Neuronal stem cell (in vitro differentiated cells): ENCODE measurements around the gene IFT80.

Source experiments
- DNase-seq: peaks from one replicate; pipeline ENCODE4 v3.0.0-alpha.2; 2013; ENCODE audit warnings: low spot score
- H2AFZ ChIP-seq: one replicate; pipeline ENCODE4 v1.6.1; 2013; ENCODE audit warnings: mild to moderate bottlenecking, low read length, inconsistent platforms
- H2AK5ac ChIP-seq: 2 replicates; pipeline ENCODE4 v1.6.1; 2013; ENCODE audit warnings: low read depth, mild to moderate bottlenecking, inconsistent platforms, low read length, moderate library complexity, mixed read lengths
- H2BK120ac ChIP-seq: 2 replicates; pipeline ENCODE4 v1.6.1; 2013; ENCODE audit warnings: low read depth, mild to moderate bottlenecking, inconsistent platforms, low read length, moderate library complexity, mixed read lengths
- H2BK12ac ChIP-seq: one replicate; pipeline ENCODE4 v1.6.1; 2013; ENCODE audit warnings: low read length, inconsistent platforms
- H2BK15ac ChIP-seq: 2 replicates; pipeline ENCODE4 v1.6.1; 2013; ENCODE audit warnings: mild to moderate bottlenecking, low read length, inconsistent platforms, mixed read lengths
- H2BK5ac ChIP-seq: one replicate; pipeline ENCODE4 v1.6.1; 2013; ENCODE audit warnings: inconsistent platforms, mild to moderate bottlenecking, low read length, moderate library complexity
- H3K14ac ChIP-seq: one replicate; pipeline ENCODE4 v1.6.1; 2013; ENCODE audit warnings: low read length, inconsistent platforms
- H3K18ac ChIP-seq: 2 replicates; pipeline ENCODE4 v1.6.1; 2013; ENCODE audit warnings: low read length, inconsistent platforms
- H3K23ac ChIP-seq: 2 replicates; pipeline ENCODE4 v1.6.1; 2013; ENCODE audit warnings: low read depth, mild to moderate bottlenecking, mixed read lengths, low read length, inconsistent platforms; ENCODE audit not compliant: poor library complexity
- H3K27ac ChIP-seq: replicated peaks from 3 replicates; pipeline ENCODE4 v1.5.1; 2013; ENCODE audit warnings: low read length, inconsistent platforms
- H3K27me3 ChIP-seq, 3 experiments: 2 replicates each; pipeline ENCODE4 v1.6.1; 2013; ENCODE audit warnings: low read length in 3 of 3, mild to moderate bottlenecking in 2 of 3, inconsistent platforms in 1 of 3, low read depth in 1 of 3, mixed read lengths in 1 of 3, moderate library complexity in 1 of 3; ENCODE audit not compliant: control insufficient read depth in 3 of 3, insufficient read depth in 3 of 3
- H3K36me3 ChIP-seq, 2 donors: replicated peaks in 1 of 2; 2 replicates each; pipeline ENCODE4 v1.6.1; 2013; ENCODE audit warnings: low read length in 2 of 2; ENCODE audit not compliant: control insufficient read depth in 2 of 2, insufficient read depth in 2 of 2
- H3K4ac ChIP-seq: 2 replicates; pipeline ENCODE4 v1.6.1; 2013; ENCODE audit warnings: inconsistent platforms, mild to moderate bottlenecking, low read length, moderate library complexity
- H3K4me1 ChIP-seq, 2 donors: 1 replicate in 1 of 2; 2 replicates in 1 of 2; pipeline ENCODE4 v1.6.1; 2013; ENCODE audit warnings: low read length in 2 of 2, low read depth in 1 of 2; ENCODE audit not compliant: control insufficient read depth in 2 of 2, insufficient read depth in 1 of 2
- H3K4me2 ChIP-seq: one replicate; pipeline ENCODE4 v1.6.1; 2013; ENCODE audit warnings: mild to moderate bottlenecking, low read length, inconsistent platforms; ENCODE audit not compliant: insufficient read depth, poor library complexity, severe bottlenecking
- H3K4me3 ChIP-seq, 2 donors: 2 replicates each; pipeline ENCODE4 v1.5.1; 2013; ENCODE audit warnings: low read length in 2 of 2, mild to moderate bottlenecking in 2 of 2, inconsistent platforms in 1 of 2, moderate library complexity in 1 of 2
- H3K79me1 ChIP-seq: one replicate; pipeline ENCODE4 v1.6.1; 2013; ENCODE audit warnings: low read depth, mild to moderate bottlenecking, inconsistent platforms, low read length, moderate library complexity
- H3K9ac ChIP-seq: one replicate; pipeline ENCODE4 v1.6.1; 2013; ENCODE audit warnings: mild to moderate bottlenecking, low read depth, low read length, inconsistent platforms; ENCODE audit not compliant: poor library complexity
- H3K9me3 ChIP-seq, 2 donors: replicated peaks in 1 of 2; 2 replicates each; pipeline versions ENCODE3 to v1.6.1; 2013; ENCODE audit warnings: low read length in 2 of 2, mild to moderate bottlenecking in 2 of 2, inconsistent platforms in 1 of 2, low read depth in 1 of 2, mixed read lengths in 1 of 2, moderate library complexity in 1 of 2; ENCODE audit not compliant: control insufficient read depth in 2 of 2, insufficient read depth in 1 of 2
- H4K8ac ChIP-seq: one replicate; pipeline ENCODE4 v1.6.1; 2013; ENCODE audit warnings: low read depth, mild to moderate bottlenecking, inconsistent platforms, low read length, moderate library complexity
- H4K91ac ChIP-seq: one replicate; pipeline ENCODE4 v1.6.1; 2013; ENCODE audit warnings: low read length, low read depth, mild to moderate bottlenecking, inconsistent platforms; ENCODE audit not compliant: poor library complexity
- WGBS, 2 donors: extraction: QIAGEN DNeasy Blood & Tissue Kit; methylation state at CpG; one replicate each; pipeline ENCODE4 v1.1.7; 2013; ENCODE audit warnings: missing lambda C conversion rate in 2 of 2, mixed read lengths in 1 of 2; ENCODE audit not compliant: insufficient read length in 2 of 2, insufficient replicate concordance in 1 of 2; ENCODE audit errors: extremely low coverage in 2 of 2; 5-methylcytosine and 5-hydroxymethylcytosine counted together

IFT80 gene

GRCh38 chr3:160314995-160315394 is 84.0 kb downstream of the IFT80 start:
- Histone ChIP-seq H3K4me2 (no peak overlapping the region), H3K9me3 (no peaks in the 10 kb centered on the region), H4K8ac (no peak overlapping the region), H3K9ac (no peak overlapping the region), H3K4me1 (no peaks in the 10 kb centered on the region), H3K23ac (no peak overlapping the region), H3K18ac (no peak overlapping the region), H4K91ac (no peak overlapping the region), H2AK5ac (no peak overlapping the region), H2BK120ac (no peak overlapping the region), H3K27ac (no peak overlapping the region), H3K14ac (no peak overlapping the region), H2BK15ac (no peak overlapping the region), H3K27me3 (no peaks in the 10 kb centered on the region), H3K79me1 (no peaks in the 10 kb centered on the region), H3K4me3 (no peak overlapping the region), H3K36me3 (peaks cover 0 to 11% of the 10 kb centered on the region in 2 donors), H3K4ac (no peak overlapping the region), H2BK5ac (no peak overlapping the region), H2AFZ (no peak overlapping the region), H2BK12ac (no peak overlapping the region)
- no peak for DNase-seq

GRCh38 chr3:160312014-160312624 is 86.9 kb downstream of the IFT80 start:
- H4K8ac ChIP-seq = no peak overlapping the region
- H2AFZ ChIP-seq = no peak overlapping the region
- H3K23ac ChIP-seq = no peak overlapping the region
- H2BK15ac ChIP-seq = no peak overlapping the region
- no peak overlapping the region for H3K4me2 ChIP-seq
- H3K9ac ChIP-seq = no peak overlapping the region
- H3K27ac ChIP-seq = no peak overlapping the region
- H3K14ac ChIP-seq = no peak overlapping the region
- H3K4me3 ChIP-seq = no peak overlapping the region
- H2BK120ac ChIP-seq = no peak overlapping the region
- no peak overlapping the region for H2BK12ac ChIP-seq
- H3K36me3 ChIP-seq = peaks cover 2 to 5% of the 10 kb centered on the region in 2 donors
- H4K91ac ChIP-seq = no peak overlapping the region
- no peaks in the 10 kb centered on the region for H3K4me1 ChIP-seq
- no peak overlapping the region for H2BK5ac ChIP-seq
- no peaks in the 10 kb centered on the region for H3K79me1 ChIP-seq
- no CpG with 5 or more reads among the region's 5 CpGs for WGBS, 2 donors
- H2AK5ac ChIP-seq = no peak overlapping the region
- DNase-seq = no peak
- no peak overlapping the region for H3K4ac ChIP-seq
- no peak overlapping the region for H3K18ac ChIP-seq
- H3K27me3 ChIP-seq = no peaks in the 10 kb centered on the region
- H3K9me3 ChIP-seq = no peaks in the 10 kb centered on the region

- H3K23ac ChIP-seq = no peak overlapping the region
- no peaks in the 10 kb centered on the region for H3K79me1 ChIP-seq
- H3K4ac ChIP-seq = no peak overlapping the region
- H2BK12ac ChIP-seq = no peak overlapping the region
- DNase-seq = no peak
- no peak overlapping the region for H4K91ac ChIP-seq
- H3K27ac ChIP-seq = no peak overlapping the region
- H2AFZ ChIP-seq = no peak overlapping the region
- H2AK5ac ChIP-seq = no peak overlapping the region
- H2BK120ac ChIP-seq = no peak overlapping the region
- peaks cover 0 to 2% of the 10 kb centered on the region in 2 donors for H3K4me1 ChIP-seq
- no peak overlapping the region for H3K9ac ChIP-seq
- H4K8ac ChIP-seq = no peak overlapping the region
- H3K4me3 ChIP-seq = no peak overlapping the region
- peaks cover 2 to 42% of the 10 kb centered on the region in 2 donors for H3K36me3 ChIP-seq
- H3K27me3 ChIP-seq = no peaks in the 10 kb centered on the region
- no peak overlapping the region for H3K4me2 ChIP-seq
- H2BK5ac ChIP-seq = no peak overlapping the region
- no peak overlapping the region for H3K14ac ChIP-seq
- H3K18ac ChIP-seq = no peak overlapping the region
- no peak overlapping the region for H2BK15ac ChIP-seq
- H3K9me3 ChIP-seq = no peaks in the 10 kb centered on the region
Observed at GRCh38 chr3:160302806-160303205, 96.2 kb downstream of the IFT80 start.

GRCh38 chr3:160296591-160296990 is 102.4 kb downstream of the IFT80 start:
- H2BK120ac ChIP-seq = no peak overlapping the region
- no peak overlapping the region for H3K23ac ChIP-seq
- no peak overlapping the region for H2BK12ac ChIP-seq
- H2AFZ ChIP-seq = no peak overlapping the region
- H3K4ac ChIP-seq = no peak overlapping the region
- no peak overlapping the region for H3K27ac ChIP-seq
- no peaks in the 10 kb centered on the region for H3K9me3 ChIP-seq
- no peak overlapping the region for H4K91ac ChIP-seq
- peaks cover 0 to 9% of the 10 kb centered on the region in 2 donors for H3K36me3 ChIP-seq
- DNase-seq = no peak
- no peak overlapping the region for H2BK5ac ChIP-seq
- H3K79me1 ChIP-seq = no peaks in the 10 kb centered on the region
- no peak overlapping the region for H3K9ac ChIP-seq
- no peak overlapping the region for H4K8ac ChIP-seq
- H3K4me2 ChIP-seq = no peak overlapping the region
- H3K4me3 ChIP-seq = no peak overlapping the region
- no peak overlapping the region for H3K14ac ChIP-seq
- H3K4me1 ChIP-seq = peaks cover 0 to 2% of the 10 kb centered on the region in 2 donors
- H2AK5ac ChIP-seq = no peak overlapping the region
- H3K18ac ChIP-seq = no peak overlapping the region
- H3K27me3 ChIP-seq = no peaks in the 10 kb centered on the region
- H2BK15ac ChIP-seq = no peak overlapping the region
